Measurements from ENCODE around the gene MYH14. TPM values are rescaled to one million over a fixed set of nuclear protein-coding genes. Genes with fewer than 3 reads are reported as not detected.

Gene MYH14
- total RNA-seq, 1 donor from 2014 or later: not detected

DNA sequence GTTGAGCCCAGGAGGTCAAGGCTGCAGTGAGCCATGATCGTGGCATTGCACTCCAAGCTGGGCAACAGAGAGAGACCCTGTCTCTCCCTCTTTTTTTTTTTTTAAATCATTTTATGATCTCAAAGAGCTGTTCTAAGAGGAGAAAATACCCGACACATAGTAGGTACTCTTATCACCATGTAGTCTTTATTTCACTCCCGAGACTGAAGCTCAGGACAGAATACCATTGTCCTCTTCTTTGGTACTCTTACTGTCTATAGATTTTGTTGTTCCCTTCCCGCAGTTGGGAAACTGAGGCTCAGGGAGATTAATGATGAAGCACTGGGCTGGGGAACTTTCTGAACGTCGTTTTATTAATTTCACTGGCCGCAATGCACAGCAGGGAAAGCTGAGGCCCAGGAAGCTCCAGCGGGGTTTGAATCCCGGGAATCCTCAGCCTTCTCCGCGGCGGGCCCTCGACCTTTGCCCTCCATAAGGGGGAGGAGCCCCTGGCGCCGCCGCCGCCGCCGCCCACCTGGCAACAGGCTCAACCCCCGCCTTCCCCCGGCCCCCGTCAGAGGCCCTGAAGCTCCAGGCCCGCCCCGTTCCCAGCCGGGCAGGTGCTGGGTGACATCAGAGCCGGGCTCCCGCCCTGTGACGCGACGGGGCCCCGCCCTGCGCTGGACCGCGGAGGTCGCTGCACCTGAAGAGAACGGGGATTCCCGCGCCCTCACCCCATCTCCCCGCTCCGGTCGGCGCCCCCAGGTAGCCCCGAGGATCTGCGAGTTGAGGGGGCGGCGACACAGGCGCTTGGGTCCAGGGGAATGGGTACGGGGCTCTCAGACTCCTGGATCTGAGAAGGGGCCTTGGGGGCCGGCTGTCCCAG, 1.6 kb downstream of the MYH14 start:
- H3K27ac Mint-ChIP-seq: no peak overlapping the region
- H3K36me3 Mint-ChIP-seq (ENCODE audit: low read depth): no peaks in the 10 kb centered on the region
- H3K27me3 Mint-ChIP-seq: peaks cover 44% of the 10 kb centered on the region
- H3K9me3 Mint-ChIP-seq: no peaks in the 10 kb centered on the region
- H3K4me3 Mint-ChIP-seq: no peak overlapping the region
- intact Hi-C loops (cut with micrococcal nuclease): no loop called here
- POLR2A ChIA-PET: interaction anchor here (0.6 kb wide), 1 partner anchor 10 kb away, joined by 3 read pairs; no protein-coding TSS in a partner anchor
- no peak for ATAC-seq (ENCODE audit: low read depth)
- CTCF ChIA-PET: no interaction called here
- TF ChIP-seq, protein P1, sequence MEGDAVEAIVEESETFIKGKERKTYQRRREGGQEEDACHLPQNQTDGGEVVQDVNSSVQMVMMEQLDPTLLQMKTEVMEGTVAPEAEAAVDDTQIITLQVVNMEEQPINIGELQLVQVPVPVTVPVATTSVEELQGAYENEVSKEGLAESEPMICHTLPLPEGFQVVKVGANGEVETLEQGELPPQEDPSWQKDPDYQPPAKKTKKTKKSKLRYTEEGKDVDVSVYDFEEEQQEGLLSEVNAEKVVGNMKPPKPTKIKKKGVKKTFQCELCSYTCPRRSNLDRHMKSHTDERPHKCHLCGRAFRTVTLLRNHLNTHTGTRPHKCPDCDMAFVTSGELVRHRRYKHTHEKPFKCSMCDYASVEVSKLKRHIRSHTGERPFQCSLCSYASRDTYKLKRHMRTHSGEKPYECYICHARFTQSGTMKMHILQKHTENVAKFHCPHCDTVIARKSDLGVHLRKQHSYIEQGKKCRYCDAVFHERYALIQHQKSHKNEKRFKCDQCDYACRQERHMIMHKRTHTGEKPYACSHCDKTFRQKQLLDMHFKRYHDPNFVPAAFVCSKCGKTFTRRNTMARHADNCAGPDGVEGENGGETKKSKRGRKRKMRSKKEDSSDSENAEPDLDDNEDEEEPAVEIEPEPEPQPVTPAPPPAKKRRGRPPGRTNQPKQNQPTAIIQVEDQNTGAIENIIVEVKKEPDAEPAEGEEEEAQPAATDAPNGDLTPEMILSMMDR (IDR thresholded peaks at IDR 0.05): no peak
- peaks cover 2% of the 10 kb centered on the region for H3K4me1 Mint-ChIP-seq
- DNase-seq: no peak

DNA sequence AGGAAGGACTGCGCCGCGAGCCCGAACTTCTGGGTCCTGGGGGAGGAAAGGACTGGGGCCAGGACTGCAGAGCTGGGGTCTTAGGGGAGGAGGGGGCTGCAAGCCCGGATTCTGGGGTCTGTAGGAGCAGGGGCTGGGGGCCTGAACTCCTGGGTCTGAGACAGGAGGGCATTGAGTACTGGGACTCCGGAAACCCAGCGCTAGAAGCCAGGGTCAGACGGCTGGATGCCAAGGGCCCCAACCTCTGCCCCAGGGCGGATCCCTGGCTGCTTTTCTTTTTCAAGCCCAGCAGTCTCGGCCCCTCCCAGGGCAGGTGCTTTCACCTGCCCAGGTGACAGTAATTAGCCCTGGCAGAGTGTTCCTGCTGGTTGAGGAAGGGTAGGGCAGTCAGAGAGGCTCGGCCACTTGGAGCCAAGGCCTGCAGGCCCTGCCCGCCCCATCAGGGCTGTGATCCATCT, 2.3 kb downstream of the MYH14 start:
- POLR2A ChIA-PET: no interaction called here
- H3K9me3 Mint-ChIP-seq: no peaks in the 10 kb centered on the region
- ATAC-seq (ENCODE audit: low read depth) (no peak), DNase-seq (no peak)
- intact Hi-C loops (cut with micrococcal nuclease): no loop called here
- CTCF ChIA-PET: no interaction called here
- H3K4me1 Mint-ChIP-seq: peaks cover 2% of the 10 kb centered on the region
- no peak overlapping the region for H3K27ac Mint-ChIP-seq
- H3K36me3 Mint-ChIP-seq (ENCODE audit: low read depth): no peaks in the 10 kb centered on the region
- H3K27me3 Mint-ChIP-seq: peaks cover 44% of the 10 kb centered on the region
- no peak overlapping the region for H3K4me3 Mint-ChIP-seq
- TF ChIP-seq, protein P1 (IDR thresholded peaks at IDR 0.05): no peak

DNA sequence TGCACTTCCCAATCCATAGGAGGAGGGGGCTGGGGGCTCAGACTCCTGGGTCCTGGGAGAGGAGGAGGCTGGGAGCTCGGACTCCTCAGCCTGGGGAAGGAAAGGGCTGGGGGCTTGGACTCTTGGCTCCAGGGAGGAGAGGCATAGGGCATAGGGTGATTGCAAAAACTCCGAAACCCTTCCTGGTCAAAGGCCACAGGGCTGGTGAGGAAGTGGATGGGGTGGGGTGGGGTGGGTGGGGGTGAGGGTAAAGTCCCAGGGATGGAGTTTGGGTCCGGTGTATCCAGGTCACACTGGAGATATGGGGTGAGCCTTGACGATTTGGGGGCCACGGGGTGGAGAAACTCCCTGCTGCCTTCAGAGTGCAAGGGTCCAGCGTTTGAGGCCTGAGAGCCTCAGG, 2.8 kb downstream of the MYH14 start:
- Mint-ChIP-seq H3K4me3 (no peak overlapping the region), H3K36me3 (ENCODE audit: low read depth) (no peaks in the 10 kb centered on the region), H3K27me3 (peaks cover 41% of the 10 kb centered on the region), H3K27ac (no peak overlapping the region), H3K4me1 (peaks cover 2% of the 10 kb centered on the region), H3K9me3 (no peaks in the 10 kb centered on the region)
- intact Hi-C loops (cut with micrococcal nuclease): no loop called here
- ATAC-seq (ENCODE audit: low read depth) (no peak), DNase-seq (no peak)
- TF ChIP-seq, protein P1 (IDR thresholded peaks at IDR 0.05): no peak
- ChIA-PET POLR2A (no interaction called here), CTCF (no interaction called here)

GRCh38 chr19:50207730-50208129, 4.3 kb downstream of the MYH14 start:
- TF ChIP-seq, protein P1 (IDR thresholded peaks at IDR 0.05): no peak

GRCh38 chr19:50209131-50209530, 5.7 kb downstream of the MYH14 start:
- Mint-ChIP-seq H3K27ac (no peak overlapping the region), H3K4me1 (peaks cover under 1% of the 10 kb centered on the region), H3K9me3 (peaks cover 5% of the 10 kb centered on the region), H3K36me3 (ENCODE audit: low read depth) (no peaks in the 10 kb centered on the region), H3K4me3 (no peak overlapping the region), H3K27me3 (peaks cover 24% of the 10 kb centered on the region)
- intact Hi-C loops (cut with micrococcal nuclease): no loop called here
- no peak for ATAC-seq (ENCODE audit: low read depth)
- ChIA-PET CTCF (no interaction called here), POLR2A (no interaction called here)
- TF ChIP-seq, protein P1 (IDR thresholded peaks at IDR 0.05): no peak
- no peak for DNase-seq

More at GRCh38 chr19:50207730-50208129, 4.3 kb downstream of the MYH14 start:
- no peak overlapping the region for H3K4me3 Mint-ChIP-seq
- H3K36me3 Mint-ChIP-seq (ENCODE audit: low read depth): no peaks in the 10 kb centered on the region
- DNase-seq (no peak), ATAC-seq (ENCODE audit: low read depth) (no peak)
- peaks cover 5% of the 10 kb centered on the region for H3K9me3 Mint-ChIP-seq
- CTCF ChIA-PET: no interaction called here
- peaks cover 2% of the 10 kb centered on the region for H3K4me1 Mint-ChIP-seq
- POLR2A ChIA-PET: no interaction called here
- H3K27me3 Mint-ChIP-seq: peaks cover 31% of the 10 kb centered on the region
- intact Hi-C loops (cut with micrococcal nuclease): no loop called here
- no peak overlapping the region for H3K27ac Mint-ChIP-seq
